Endothelial cell of umbilical vein (primary cell): ENCODE measurements around the gene SKI. TPM values are rescaled to one million over a fixed set of nuclear protein-coding genes. Genes with fewer than 3 reads are reported as not detected.

ENCODE experiments used
- BruUV-seq: library from RNA; stranded (reverse); fragments of 400-500 nt; replicated peaks from 2 replicates; lab custom pipeline; 2021; lab: Mats Ljungman, UMichigan
- CTCF ChIA-PET: fragments of 300-600, 350-600 bp; sonication (Branson Sonifier 250); formaldehyde crosslinking; loops from one replicate; lab custom pipeline; 2021; ENCODE audit warnings: antibody characterized with exemption, inconsistent platforms; lab: Charles Lee
- POLR2A ChIA-PET: fragments of 300-600, 350-600 bp; sonication (Branson Sonifier 250); formaldehyde crosslinking; loops from one replicate; lab custom pipeline; 2021; ENCODE audit warnings: antibody characterized with exemption, inconsistent platforms; lab: Charles Lee
- DNase-seq: peaks from one replicate; pipeline ENCODE4 v3.0.0-alpha.2; 2011; ENCODE audit warnings: low read depth, low spot score
- FAIRE-seq: peaks from 2 replicates; lab custom pipeline; 2011; peaks lifted over from hg19 to GRCh38; lab: Jason Lieb, UNC
- H2AFZ ChIP-seq: 2 replicates; pipeline ENCODE4 v1.6.0; 2012; ENCODE audit warnings: low read depth, low read length, control low read depth, inconsistent platforms
- H3K27ac ChIP-seq: 2 replicates; pipeline ENCODE4 v1.5.1; 2011; ENCODE audit warnings: low read depth, mild to moderate bottlenecking, control low read depth, low read length, moderate library complexity; ENCODE audit not compliant: insufficient read depth
- H3K27me3 ChIP-seq, 2 experiments: 2 replicates each; pipeline versions ENCODE4 v1.6.0 to v1.6.1; 2011; ENCODE audit warnings: low read length in 2 of 2, mixed read lengths in 1 of 2; ENCODE audit not compliant: control insufficient read depth in 2 of 2, insufficient read depth in 2 of 2
- H3K36me3 ChIP-seq, 2 experiments: 2 replicates in 1 of 2; 3 replicates in 1 of 2; pipeline ENCODE4 v1.5.1; 2011; ENCODE audit warnings: low read length in 2 of 2, mild to moderate bottlenecking in 1 of 2, moderate library complexity in 1 of 2; ENCODE audit not compliant: control insufficient read depth in 2 of 2, insufficient read depth in 2 of 2; ENCODE audit errors: extremely low read depth in 1 of 2
- H3K4me1 ChIP-seq: 3 replicates; pipeline ENCODE4 v1.5.1; 2011; ENCODE audit warnings: mild to moderate bottlenecking, low read length; ENCODE audit not compliant: control insufficient read depth, insufficient read depth; ENCODE audit errors: extremely low read depth
- H3K4me2 ChIP-seq: 2 replicates; pipeline ENCODE4 v1.6.1; 2011; ENCODE audit warnings: low read length, control low read depth, mixed read lengths; ENCODE audit not compliant: insufficient read depth
- H3K4me3 ChIP-seq, 3 experiments: fragments of 200-600 bp in 1 of 3; sonication (generic), shearing (Covaris generic) in 1 of 3; replicated peaks in 1 of 3; 2 replicates each; pipeline ENCODE4 v1.5.1; 2011 to 2016; ENCODE audit warnings: control low read depth in 3 of 3, low read length in 3 of 3, mild to moderate bottlenecking in 2 of 3, inconsistent platforms in 1 of 3, low read depth in 1 of 3, moderate library complexity in 1 of 3; ENCODE audit not compliant: insufficient read depth in 1 of 3
- H3K79me2 ChIP-seq: 2 replicates; pipeline ENCODE4 v1.6.0; 2012; ENCODE audit warnings: low read length, inconsistent platforms; ENCODE audit not compliant: control insufficient read depth, insufficient read depth
- H3K9ac ChIP-seq: replicated peaks from 2 replicates; pipeline ENCODE3; 2011; ENCODE audit warnings: low read length, control low read depth; ENCODE audit not compliant: insufficient read depth; ENCODE audit errors: extremely low read depth
- H3K9me1 ChIP-seq: replicated peaks from 3 replicates; pipeline ENCODE4 v1.6.0; 2011; ENCODE audit warnings: mild to moderate bottlenecking, low read length; ENCODE audit not compliant: control insufficient read depth, insufficient read depth; ENCODE audit errors: extremely low read depth
- H3K9me3 ChIP-seq: replicated peaks from 2 replicates; pipeline ENCODE4 v1.5.1; 2012; ENCODE audit warnings: low read length, inconsistent platforms; ENCODE audit not compliant: control insufficient read depth, insufficient read depth
- H4K20me1 ChIP-seq: replicated peaks from 2 replicates; pipeline ENCODE3; 2011; ENCODE audit warnings: mild to moderate bottlenecking, low read length; ENCODE audit not compliant: control insufficient read depth, insufficient read depth; ENCODE audit errors: extremely low read depth
- EZH2 ChIP-seq: IDR thresholded peaks from 2 replicates; pipeline ENCODE4 v1.6.1; 2012; ENCODE audit warnings: borderline replicate concordance, low read depth, mild to moderate bottlenecking, moderate library complexity, low read length, inconsistent platforms; ENCODE audit not compliant: severe bottlenecking
- FOS ChIP-seq: IDR thresholded peaks from 2 replicates; pipeline ENCODE4 v1.6.1; 2011; ENCODE audit warnings: mild to moderate bottlenecking, low read length, moderate library complexity, borderline replicate concordance; ENCODE audit not compliant: insufficient read depth
- GATA2 ChIP-seq: IDR thresholded peaks from 2 replicates; pipeline ENCODE4 v1.7.0; 2011; ENCODE audit warnings: low read depth, mild to moderate bottlenecking, moderate library complexity, mixed read lengths, low read length; ENCODE audit not compliant: insufficient read length, insufficient read depth
- JUN ChIP-seq: IDR thresholded peaks from 2 replicates; pipeline ENCODE4 v1.6.1; 2011; ENCODE audit warnings: borderline replicate concordance, low read depth; ENCODE audit not compliant: insufficient read length, insufficient read depth
- MYC ChIP-seq: IDR thresholded peaks from one replicate; pipeline ENCODE4 v1.6.1; 2011; ENCODE audit warnings: mild to moderate bottlenecking, low read depth, low read length
- POLR2A ChIP-seq: IDR thresholded peaks from 2 replicates; pipeline ENCODE4 v1.6.1; 2012; ENCODE audit warnings: low read depth, mild to moderate bottlenecking, control low read depth, low read length
- POLR2AphosphoS5 ChIP-seq: IDR thresholded peaks from 2 replicates; pipeline ENCODE4 v1.6.1; 2012; ENCODE audit warnings: low read depth, mild to moderate bottlenecking, control low read depth, low read length, moderate library complexity; ENCODE audit not compliant: insufficient read depth
- dilution Hi-C: fragments of 300-500 bp; cut with MboI; formaldehyde crosslinking; loops from one replicate; pipeline ENCODE4 v1.15.0; 2019; ENCODE audit warnings: low sequenced_read_pairs; ENCODE audit not compliant: extremely low pct_ligation_motif_present
- intact Hi-C: fragments of 100-400 bp; cut with micrococcal nuclease; formaldehyde crosslinking; loops from one replicate; pipeline ENCODE4 v1.10.0; 2022
- polyA plus RNA-seq, 4 experiments: library from polyadenylated mRNA; depleted of rRNA in 3 of 4; stranded (reverse) in 3 of 4; unstranded in 1 of 4; fragments of >200 nt; gene quantifications; 2 replicates each; pipeline versions ENCODE4 v1.2.1 to v1.2.3, GENCODE V29; 2011 to 2012; ENCODE audit warnings: missing spikeins in 1 of 4
- total RNA-seq: library from RNA; stranded (reverse); gene quantifications from 2 replicates; pipeline ENCODE4 v1.2.3, GENCODE V29; 2021
- TF ChIP-seq, protein P1 (sequence below): IDR thresholded peaks from 2 replicates; pipeline ENCODE4 v1.6.1; 2011; ENCODE audit not compliant: insufficient read depth, insufficient read length

The SKI gene
- total and polyA plus RNA-seq, 2 donors (not counting 3 experiments of a cell fraction or from before 2014, with no cell fraction given) = 11.6 to 80.3 TPM

DNA sequence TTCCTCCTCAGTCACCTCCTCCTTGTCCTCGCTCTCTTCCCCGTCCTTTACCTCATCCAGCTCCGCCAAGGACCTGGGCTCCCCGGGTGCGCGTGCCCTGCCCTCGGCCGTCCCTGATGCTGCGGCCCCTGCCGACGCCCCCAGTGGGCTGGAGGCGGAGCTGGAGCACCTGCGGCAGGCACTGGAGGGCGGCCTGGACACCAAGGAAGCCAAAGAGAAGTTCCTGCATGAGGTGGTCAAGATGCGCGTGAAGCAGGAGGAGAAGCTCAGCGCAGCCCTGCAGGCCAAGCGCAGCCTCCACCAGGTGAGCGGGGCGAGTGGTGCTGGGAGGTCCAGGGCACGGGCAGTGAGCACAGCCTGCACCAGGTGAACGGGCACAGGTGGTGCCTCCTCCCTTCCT, 76.2 kb downstream of the SKI start:
- ChIA-PET POLR2A (no interaction called here), CTCF (no interaction called here)
- no peak for DNase-seq
- Histone ChIP-seq H3K36me3 (peaks cover 8 to 37% of the 10 kb centered on the region in 2 experiments), H3K4me3 (no peak overlapping the region), H4K20me1 (no peaks in the 10 kb centered on the region), H3K4me1 (peaks cover 24% of the 10 kb centered on the region), H3K9me3 (no peaks in the 10 kb centered on the region), H3K79me2 (peaks cover 35% of the 10 kb centered on the region), H3K9me1 (no peaks in the 10 kb centered on the region), H2AFZ (no peak overlapping the region), H3K27me3 (no peaks in the 10 kb centered on the region), H3K27ac (no peak overlapping the region), H3K9ac (no peak overlapping the region), H3K4me2 (no peak overlapping the region)
- no peak for FAIRE-seq
- TF ChIP-seq MYC (no peak), JUN (no peak), GATA2 (no peak), POLR2AphosphoS5 (no peak), POLR2A (no peak), FOS (no peak), EZH2 (no peak)
- TF ChIP-seq, protein P1, sequence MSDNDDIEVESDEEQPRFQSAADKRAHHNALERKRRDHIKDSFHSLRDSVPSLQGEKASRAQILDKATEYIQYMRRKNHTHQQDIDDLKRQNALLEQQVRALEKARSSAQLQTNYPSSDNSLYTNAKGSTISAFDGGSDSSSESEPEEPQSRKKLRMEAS = no peak
- intact Hi-C loops = no loop called here
- dilution Hi-C loops = loop anchor here (10.0 kb wide), 1 partner anchor 89 kb away; no protein-coding TSS in a partner anchor
- no TSS peak for BruUV-seq
